Testis (tissue), 3 donors: ENCODE measurements around the gene INPP5A. TPM values are rescaled to one million over a fixed set of nuclear protein-coding genes. Genes with fewer than 3 reads are reported as not detected.

Experiments
- DNase-seq: peaks from one replicate; pipeline ENCODE4 v3.0.0-alpha.2; 2019
- H3K27ac ChIP-seq, 2 donors: fragments of 200-600 bp; sonication (generic); one replicate each; pipeline ENCODE4 v1.5.1; 2019
- H3K27me3 ChIP-seq: fragments of 200-600 bp; sonication (generic); one replicate; pipeline ENCODE4 v1.5.1; 2019
- H3K36me3 ChIP-seq: fragments of 200-600 bp; sonication (generic); one replicate; pipeline ENCODE4 v1.5.1; 2017; ENCODE audit warnings: low read depth; ENCODE audit errors: missing control alignments
- H3K4me1 ChIP-seq: fragments of 200-600 bp; sonication (generic); one replicate; pipeline ENCODE4 v1.5.1; 2019
- H3K4me3 ChIP-seq, 2 donors: fragments of 200-600 bp; sonication (generic); one replicate each; pipeline ENCODE4 v1.5.1; 2017 to 2019
- H3K9me3 ChIP-seq: fragments of 200-600 bp; sonication (generic); one replicate; pipeline ENCODE4 v1.5.1; 2017
- POLR2A ChIP-seq: fragments of 450-650 bp; IDR thresholded peaks from one replicate; pipeline ENCODE4 v1.6.1; 2017; ENCODE audit warnings: antibody characterized with exemption, mild to moderate bottlenecking, moderate library complexity
- WGBS, 2 donors: methylation state at CpG; one replicate each; pipeline ENCODE4 v1.1.5; 2018; 5-methylcytosine and 5-hydroxymethylcytosine counted together
- intact Hi-C: fragments of 100-400 bp; cut with DNase I; formaldehyde crosslinking; loops from one replicate; pipeline ENCODE4 v1.15.1; 2023; ENCODE audit warnings: low total_unique reads
- polyA plus RNA-seq: library from polyadenylated mRNA; stranded (reverse); fragments of 350-450 nt; fragmentation: Illumina TruSeq; extraction: RNeasy Lipid Tissue Mini Kit (QIAGEN cat#74804); gene quantifications from one replicate; pipeline ENCODE4 v1.2.3, GENCODE V29; 2014; ENCODE audit warnings: low read depth, low replicate concordance; ENCODE audit not compliant: insufficient read depth
- total RNA-seq, 2 donors: library from RNA; depleted of rRNA; stranded (reverse); fragments of >200 nt; gene quantifications; one replicate each; pipeline ENCODE4 v1.2.3, GENCODE V29; 2016
- TF ChIP-seq, protein P1 (sequence below), 3 experiments: fragments of 450-650 bp in 2 of 3; fragments of 200-600 bp in 1 of 3; sonication (generic) in 1 of 3; IDR thresholded peaks; one replicate each; pipeline ENCODE4 v1.5.1; 2016 to 2019; ENCODE audit warnings: antibody characterized with exemption in 3 of 3, mild to moderate bottlenecking in 2 of 3, moderate library complexity in 1 of 3

Gene INPP5A
- total and polyA plus RNA-seq, 3 donors from 2014 or later = 54.1 to 103 (median 73.0) TPM

DNA sequence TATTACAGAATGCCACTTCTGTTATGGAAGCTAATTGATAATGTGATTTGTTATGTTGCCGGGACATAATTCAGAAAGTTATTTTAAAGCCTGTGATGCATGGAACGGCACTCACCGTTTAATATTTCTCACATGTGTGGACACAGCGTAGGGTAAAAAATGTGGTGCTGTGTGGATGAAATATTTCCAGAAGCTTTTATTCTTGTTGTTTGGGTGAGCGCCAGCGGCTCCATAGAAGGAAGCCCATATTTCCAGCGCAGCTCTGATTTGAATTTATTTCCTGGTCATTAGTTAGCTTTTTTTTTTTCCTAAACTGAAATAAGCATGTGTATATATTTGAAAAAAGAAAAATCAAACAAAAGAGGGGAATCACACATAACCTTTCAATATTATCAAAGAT is 268.5 kb downstream of the INPP5A start:
- intact Hi-C loops = no loop called here
- Histone ChIP-seq H3K9me3 (no peaks in the 10 kb centered on the region), H3K4me3 (no peak overlapping the region), H3K4me1 (no peaks in the 10 kb centered on the region), H3K27ac (no peak overlapping the region), H3K27me3 (no peaks in the 10 kb centered on the region), H3K36me3 (no peaks in the 10 kb centered on the region)
- TF ChIP-seq, protein P1, sequence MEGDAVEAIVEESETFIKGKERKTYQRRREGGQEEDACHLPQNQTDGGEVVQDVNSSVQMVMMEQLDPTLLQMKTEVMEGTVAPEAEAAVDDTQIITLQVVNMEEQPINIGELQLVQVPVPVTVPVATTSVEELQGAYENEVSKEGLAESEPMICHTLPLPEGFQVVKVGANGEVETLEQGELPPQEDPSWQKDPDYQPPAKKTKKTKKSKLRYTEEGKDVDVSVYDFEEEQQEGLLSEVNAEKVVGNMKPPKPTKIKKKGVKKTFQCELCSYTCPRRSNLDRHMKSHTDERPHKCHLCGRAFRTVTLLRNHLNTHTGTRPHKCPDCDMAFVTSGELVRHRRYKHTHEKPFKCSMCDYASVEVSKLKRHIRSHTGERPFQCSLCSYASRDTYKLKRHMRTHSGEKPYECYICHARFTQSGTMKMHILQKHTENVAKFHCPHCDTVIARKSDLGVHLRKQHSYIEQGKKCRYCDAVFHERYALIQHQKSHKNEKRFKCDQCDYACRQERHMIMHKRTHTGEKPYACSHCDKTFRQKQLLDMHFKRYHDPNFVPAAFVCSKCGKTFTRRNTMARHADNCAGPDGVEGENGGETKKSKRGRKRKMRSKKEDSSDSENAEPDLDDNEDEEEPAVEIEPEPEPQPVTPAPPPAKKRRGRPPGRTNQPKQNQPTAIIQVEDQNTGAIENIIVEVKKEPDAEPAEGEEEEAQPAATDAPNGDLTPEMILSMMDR (IDR thresholded peaks at IDR 0.05) = no peak
- no peak for TF ChIP-seq POLR2A
- DNase-seq = no peak
- 60 to 70% methylated on average over 7 of the region's 7 CpGs for WGBS, 2 donors

DNA sequence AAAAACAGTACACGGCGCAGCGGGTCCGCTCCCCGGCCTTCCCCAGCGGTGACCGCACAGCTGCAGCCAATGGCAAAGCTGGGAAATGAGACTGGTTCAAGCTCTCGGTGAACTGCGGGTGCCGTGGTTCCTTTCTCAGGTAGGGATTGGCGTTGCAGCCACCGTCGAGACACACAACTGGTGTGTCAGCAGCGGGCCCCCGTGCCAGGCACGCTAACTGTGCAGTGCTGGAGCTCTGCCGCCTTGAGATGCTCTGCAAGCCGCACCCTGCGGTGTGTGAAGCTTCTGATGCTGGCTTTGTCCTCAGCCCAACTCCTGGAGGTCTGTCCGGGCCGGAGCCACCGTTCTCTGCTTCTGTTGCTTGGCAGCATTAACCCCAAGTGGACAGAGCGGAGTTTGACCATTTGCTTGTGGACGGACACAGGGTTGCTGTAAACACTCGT is 269.0 kb downstream of the INPP5A start:
- no peak for DNase-seq
- no peak overlapping the region for H3K4me3 ChIP-seq
- no peaks in the 10 kb centered on the region for H3K36me3 ChIP-seq
- no peaks in the 10 kb centered on the region for H3K9me3 ChIP-seq
- no peaks in the 10 kb centered on the region for H3K27me3 ChIP-seq
- intact Hi-C loops = no loop called here
- no peak overlapping the region for H3K27ac ChIP-seq
- TF ChIP-seq POLR2A = no peak
- TF ChIP-seq, protein P1 (IDR thresholded peaks at IDR 0.05) = no peak
- 82 to 83% methylated on average over 25 of the region's 25 CpGs for WGBS, 2 donors
- H3K4me1 ChIP-seq = no peaks in the 10 kb centered on the region

DNA sequence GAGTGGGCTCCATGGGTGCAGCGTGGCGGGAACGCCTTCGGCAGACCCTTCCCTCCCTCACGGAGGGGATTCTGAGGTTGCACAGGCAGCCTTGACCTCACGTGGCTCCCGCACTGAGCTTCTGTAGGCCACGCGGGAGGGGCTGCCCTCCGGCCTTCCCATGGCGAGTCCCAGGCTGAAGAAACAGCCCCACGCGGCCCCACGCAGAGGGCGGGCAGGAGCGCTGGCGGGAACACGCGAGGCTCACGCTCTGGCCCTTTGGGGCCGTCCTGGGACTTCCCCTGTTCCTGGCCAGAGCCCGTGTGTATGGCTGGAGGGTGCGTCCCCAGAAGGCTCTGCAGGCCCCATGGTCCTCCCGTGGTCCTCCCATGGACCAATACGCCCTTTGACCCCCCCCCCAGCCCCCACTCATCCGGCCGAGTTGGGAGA is 270.0 kb downstream of the INPP5A start:
- TF ChIP-seq, protein P1 (IDR thresholded peaks at IDR 0.05) = no peak
- no peak for TF ChIP-seq POLR2A
- intact Hi-C loops = no loop called here
- DNase-seq = no peak

DNA sequence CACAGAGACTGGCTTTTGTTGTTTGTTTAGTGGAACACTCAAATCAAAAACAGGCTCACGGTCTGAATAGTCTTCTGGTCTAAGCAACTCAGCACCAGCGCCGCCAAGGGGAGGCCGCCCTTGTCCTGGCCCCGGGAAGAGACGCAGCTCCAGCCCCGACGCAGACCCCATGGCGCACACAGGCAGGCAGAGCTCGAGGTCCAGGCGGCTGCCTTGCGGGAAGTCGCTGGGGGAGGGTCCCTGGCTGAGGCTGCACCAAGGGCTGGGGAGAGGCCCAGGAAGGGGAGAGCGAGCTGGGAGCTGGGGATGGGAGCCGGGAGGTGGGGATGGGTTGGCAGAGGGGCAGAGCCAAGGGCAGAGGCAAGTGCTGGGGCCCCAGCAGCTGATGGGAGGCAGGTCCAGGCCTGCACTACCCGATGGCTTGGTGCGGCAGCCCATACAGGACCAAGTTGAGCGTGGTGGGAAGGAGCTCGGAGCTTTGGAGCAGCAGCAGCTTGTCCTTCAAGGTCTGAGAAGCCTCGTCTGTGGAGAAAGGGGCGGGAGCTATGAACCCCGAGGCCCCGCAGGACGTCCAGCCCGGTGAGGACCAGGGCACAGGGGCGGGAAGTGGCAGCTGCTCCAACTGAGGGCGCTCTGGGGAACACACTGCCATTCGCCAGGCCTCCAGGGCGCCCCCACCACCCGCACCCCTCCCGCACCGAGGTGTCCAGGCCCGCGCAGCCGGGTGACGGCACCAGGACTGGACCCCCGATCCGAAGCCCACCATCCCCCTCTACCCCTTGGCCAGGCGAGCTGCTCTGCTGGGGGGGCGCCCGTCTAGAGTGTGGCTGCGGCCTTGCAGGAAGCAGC is 271.0 kb downstream of the INPP5A start:
- H3K4me3 ChIP-seq = no peak overlapping the region
- no peaks in the 10 kb centered on the region for H3K4me1 ChIP-seq
- no peak overlapping the region for H3K27ac ChIP-seq
- no peak for DNase-seq
- WGBS, 2 donors = 68 to 80% methylated on average over 29 to 42 of the region's 42 CpGs
- no peak for TF ChIP-seq POLR2A
- TF ChIP-seq, protein P1 (IDR thresholded peaks at IDR 0.05) = no peak
- no peaks in the 10 kb centered on the region for H3K36me3 ChIP-seq
- no peaks in the 10 kb centered on the region for H3K27me3 ChIP-seq
- intact Hi-C loops = no loop called here
- no peaks in the 10 kb centered on the region for H3K9me3 ChIP-seq

More for the DNA sequence above, 270.0 kb downstream of the INPP5A start:
- no peaks in the 10 kb centered on the region for H3K4me1 ChIP-seq
- no peaks in the 10 kb centered on the region for H3K9me3 ChIP-seq
- H3K36me3 ChIP-seq = no peaks in the 10 kb centered on the region
- H3K4me3 ChIP-seq = no peak overlapping the region
- WGBS, 2 donors = 90 to 92% methylated on average over 10 to 27 of the region's 27 CpGs
- H3K27ac ChIP-seq = no peak overlapping the region
- H3K27me3 ChIP-seq = no peaks in the 10 kb centered on the region
